ENCODE measurements around the gene SFR1. TPM values are rescaled to one million over a fixed set of nuclear protein-coding genes. Genes with fewer than 3 reads are reported as not detected.

SFR1 gene
- total and polyA plus RNA-seq, 4 donors: 0.83 to 5.5 (median 1.6) TPM

DNA sequence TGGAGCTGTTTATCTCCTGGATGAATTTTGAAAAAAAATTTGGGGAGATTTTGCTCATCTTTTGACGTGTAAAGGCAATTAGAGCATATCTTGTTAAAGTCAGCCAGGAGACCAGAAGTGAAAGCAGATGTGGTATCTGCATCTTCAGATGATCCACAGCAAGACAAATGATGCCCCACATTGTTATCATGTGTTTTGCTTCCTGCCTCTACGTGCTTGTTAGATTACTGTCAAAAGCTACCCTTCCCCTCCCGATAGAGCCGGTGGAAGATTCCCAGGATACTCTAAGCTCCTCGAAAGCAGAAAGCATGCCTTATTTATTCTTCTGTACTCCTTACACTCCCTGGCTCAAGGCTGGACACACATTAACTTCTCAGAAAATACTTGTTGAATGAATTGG lies 49.2 kb upstream of the SFR1 start (continued):
- TF ChIP-seq, protein P1, sequence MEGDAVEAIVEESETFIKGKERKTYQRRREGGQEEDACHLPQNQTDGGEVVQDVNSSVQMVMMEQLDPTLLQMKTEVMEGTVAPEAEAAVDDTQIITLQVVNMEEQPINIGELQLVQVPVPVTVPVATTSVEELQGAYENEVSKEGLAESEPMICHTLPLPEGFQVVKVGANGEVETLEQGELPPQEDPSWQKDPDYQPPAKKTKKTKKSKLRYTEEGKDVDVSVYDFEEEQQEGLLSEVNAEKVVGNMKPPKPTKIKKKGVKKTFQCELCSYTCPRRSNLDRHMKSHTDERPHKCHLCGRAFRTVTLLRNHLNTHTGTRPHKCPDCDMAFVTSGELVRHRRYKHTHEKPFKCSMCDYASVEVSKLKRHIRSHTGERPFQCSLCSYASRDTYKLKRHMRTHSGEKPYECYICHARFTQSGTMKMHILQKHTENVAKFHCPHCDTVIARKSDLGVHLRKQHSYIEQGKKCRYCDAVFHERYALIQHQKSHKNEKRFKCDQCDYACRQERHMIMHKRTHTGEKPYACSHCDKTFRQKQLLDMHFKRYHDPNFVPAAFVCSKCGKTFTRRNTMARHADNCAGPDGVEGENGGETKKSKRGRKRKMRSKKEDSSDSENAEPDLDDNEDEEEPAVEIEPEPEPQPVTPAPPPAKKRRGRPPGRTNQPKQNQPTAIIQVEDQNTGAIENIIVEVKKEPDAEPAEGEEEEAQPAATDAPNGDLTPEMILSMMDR (IDR thresholded peaks at IDR 0.05; ENCODE audit: low read depth, low read length, missing input control): no peak
- TF ChIP-seq HNF4A (conservative IDR thresholded peaks at IDR 0.05): no peak
- TF ChIP-seq GABPA (IDR thresholded peaks at IDR 0.05 in 1 of 2, conservative IDR thresholded peaks at IDR 0.05 in 1 of 2): no peak
- TF ChIP-seq JUND (IDR thresholded peaks at IDR 0.05): no peak
- TF ChIP-seq, protein P2, sequence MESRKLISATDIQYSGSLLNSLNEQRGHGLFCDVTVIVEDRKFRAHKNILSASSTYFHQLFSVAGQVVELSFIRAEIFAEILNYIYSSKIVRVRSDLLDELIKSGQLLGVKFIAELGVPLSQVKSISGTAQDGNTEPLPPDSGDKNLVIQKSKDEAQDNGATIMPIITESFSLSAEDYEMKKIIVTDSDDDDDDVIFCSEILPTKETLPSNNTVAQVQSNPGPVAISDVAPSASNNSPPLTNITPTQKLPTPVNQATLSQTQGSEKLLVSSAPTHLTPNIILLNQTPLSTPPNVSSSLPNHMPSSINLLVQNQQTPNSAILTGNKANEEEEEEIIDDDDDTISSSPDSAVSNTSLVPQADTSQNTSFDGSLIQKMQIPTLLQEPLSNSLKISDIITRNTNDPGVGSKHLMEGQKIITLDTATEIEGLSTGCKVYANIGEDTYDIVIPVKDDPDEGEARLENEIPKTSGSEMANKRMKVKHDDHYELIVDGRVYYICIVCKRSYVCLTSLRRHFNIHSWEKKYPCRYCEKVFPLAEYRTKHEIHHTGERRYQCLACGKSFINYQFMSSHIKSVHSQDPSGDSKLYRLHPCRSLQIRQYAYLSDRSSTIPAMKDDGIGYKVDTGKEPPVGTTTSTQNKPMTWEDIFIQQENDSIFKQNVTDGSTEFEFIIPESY (IDR thresholded peaks at IDR 0.05): no peak

DNA sequence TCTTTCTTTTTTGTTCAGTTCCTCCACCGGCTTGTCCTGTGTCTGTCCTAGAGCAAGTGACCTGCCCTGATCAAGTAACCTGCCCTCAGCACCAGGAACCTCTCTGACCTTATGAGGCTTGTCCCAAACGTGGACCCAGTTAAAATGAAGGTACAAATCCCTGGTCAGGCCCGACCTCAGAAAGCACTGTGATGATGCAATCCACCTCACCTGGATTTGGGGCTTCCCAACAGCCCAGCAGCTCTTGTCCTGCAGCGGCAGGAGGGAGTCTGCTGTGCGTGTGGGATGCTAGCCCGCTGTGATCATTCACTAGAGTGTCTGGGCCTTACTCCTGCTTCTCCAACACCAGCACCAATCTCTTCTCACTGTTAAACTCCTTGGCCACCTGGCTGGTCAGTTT lies 47.5 kb upstream of the SFR1 start:
- no peak for DNase-seq (ENCODE audit: low spot score)
- Histone ChIP-seq H3K4me3 (ENCODE audit: low read depth in 1 of 3, low read length in 3 of 3) (no peak overlapping the region), H3K9ac (ENCODE audit: low read depth in 1 of 2, low read length in 2 of 2) (no peak overlapping the region), H3K27ac (ENCODE audit: low read depth in 1 of 2, low read length in 2 of 2) (no peak overlapping the region), H3K4me1 (ENCODE audit: control insufficient read depth in 4 of 4, insufficient read depth in 4 of 4, low read length in 3 of 4) (no peaks in the 10 kb centered on the region), H3K36me3 (ENCODE audit: control insufficient read depth in 4 of 4, insufficient read depth in 3 of 4, low read depth in 1 of 4, low read length in 3 of 4) (no peaks in the 10 kb centered on the region), H3K27me3 (ENCODE audit: control insufficient read depth in 4 of 4, insufficient read depth in 4 of 4, low read length in 3 of 4) (no peaks in the 10 kb centered on the region), H3K9me3 (ENCODE audit: control insufficient read depth in 4 of 4, low read length in 3 of 4) (no peaks in the 10 kb centered on the region)
- TF ChIP-seq FOXA2 (IDR thresholded peaks at IDR 0.05) (no peak), HNF4G (IDR thresholded peaks at IDR 0.05) (no peak), EGR1 (IDR thresholded peaks at IDR 0.05; ENCODE audit: low read depth in 2 of 2) (no peak), FOXA1 (IDR thresholded peaks at IDR 0.05) (no peak)
- WGBS: 79% methylated on average over 6 of the region's 6 CpGs

DNA sequence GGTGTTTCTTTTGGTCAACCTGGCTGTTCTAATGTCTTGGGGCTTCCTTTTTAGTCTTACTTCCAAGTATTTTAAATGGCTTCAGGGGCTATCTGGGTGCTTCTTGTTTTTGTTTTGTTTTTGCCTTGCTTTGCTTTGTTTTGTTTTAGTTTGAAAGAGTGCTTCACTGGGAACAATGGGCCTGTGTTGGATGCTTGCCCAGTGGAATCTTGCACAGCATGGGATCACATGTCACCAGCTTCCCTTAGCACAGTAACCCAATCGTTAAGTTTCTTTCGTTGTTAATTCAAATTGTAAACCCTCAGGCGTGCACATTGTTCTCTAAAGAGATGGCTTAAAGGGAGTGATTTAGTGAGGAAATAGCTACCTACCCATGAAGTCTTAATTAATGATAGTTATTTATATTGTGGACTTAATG lies 45.2 kb upstream of the SFR1 start:
- Histone ChIP-seq H3K4me3 (ENCODE audit: low read depth in 1 of 3, low read length in 3 of 3) (no peak overlapping the region), H3K4me1 (ENCODE audit: control insufficient read depth in 4 of 4, insufficient read depth in 4 of 4, low read length in 3 of 4) (no peaks in the 10 kb centered on the region), H3K9ac (ENCODE audit: low read depth in 1 of 2, low read length in 2 of 2) (no peak overlapping the region), H3K9me3 (ENCODE audit: control insufficient read depth in 4 of 4, low read length in 3 of 4) (no peaks in the 10 kb centered on the region), H3K27me3 (ENCODE audit: control insufficient read depth in 4 of 4, insufficient read depth in 4 of 4, low read length in 3 of 4) (no peaks in the 10 kb centered on the region), H3K27ac (ENCODE audit: low read depth in 1 of 2, low read length in 2 of 2) (no peak overlapping the region), H3K36me3 (ENCODE audit: control insufficient read depth in 4 of 4, insufficient read depth in 3 of 4, low read depth in 1 of 4, low read length in 3 of 4) (no peaks in the 10 kb centered on the region)
- TF ChIP-seq FOXA1 (IDR thresholded peaks at IDR 0.05) (no peak), EGR1 (IDR thresholded peaks at IDR 0.05; ENCODE audit: low read depth in 2 of 2) (no peak), TAF1 (conservative IDR thresholded peaks at IDR 0.05) (no peak), FOXA2 (IDR thresholded peaks at IDR 0.05) (no peak), NR2F2 (IDR thresholded peaks at IDR 0.05) (no peak), SP1 (IDR thresholded peaks at IDR 0.05) (no peak), GABPA (IDR thresholded peaks at IDR 0.05 in 1 of 2, conservative IDR thresholded peaks at IDR 0.05 in 1 of 2) (no peak), HNF4G (IDR thresholded peaks at IDR 0.05) (no peak), RXRA (IDR thresholded peaks at IDR 0.05) (no peak), YY1 (IDR thresholded peaks at IDR 0.05) (no peak), HNF4A (conservative IDR thresholded peaks at IDR 0.05) (no peak)
- TF ChIP-seq, protein P2 (IDR thresholded peaks at IDR 0.05): no peak
- TF ChIP-seq, protein P3, sequence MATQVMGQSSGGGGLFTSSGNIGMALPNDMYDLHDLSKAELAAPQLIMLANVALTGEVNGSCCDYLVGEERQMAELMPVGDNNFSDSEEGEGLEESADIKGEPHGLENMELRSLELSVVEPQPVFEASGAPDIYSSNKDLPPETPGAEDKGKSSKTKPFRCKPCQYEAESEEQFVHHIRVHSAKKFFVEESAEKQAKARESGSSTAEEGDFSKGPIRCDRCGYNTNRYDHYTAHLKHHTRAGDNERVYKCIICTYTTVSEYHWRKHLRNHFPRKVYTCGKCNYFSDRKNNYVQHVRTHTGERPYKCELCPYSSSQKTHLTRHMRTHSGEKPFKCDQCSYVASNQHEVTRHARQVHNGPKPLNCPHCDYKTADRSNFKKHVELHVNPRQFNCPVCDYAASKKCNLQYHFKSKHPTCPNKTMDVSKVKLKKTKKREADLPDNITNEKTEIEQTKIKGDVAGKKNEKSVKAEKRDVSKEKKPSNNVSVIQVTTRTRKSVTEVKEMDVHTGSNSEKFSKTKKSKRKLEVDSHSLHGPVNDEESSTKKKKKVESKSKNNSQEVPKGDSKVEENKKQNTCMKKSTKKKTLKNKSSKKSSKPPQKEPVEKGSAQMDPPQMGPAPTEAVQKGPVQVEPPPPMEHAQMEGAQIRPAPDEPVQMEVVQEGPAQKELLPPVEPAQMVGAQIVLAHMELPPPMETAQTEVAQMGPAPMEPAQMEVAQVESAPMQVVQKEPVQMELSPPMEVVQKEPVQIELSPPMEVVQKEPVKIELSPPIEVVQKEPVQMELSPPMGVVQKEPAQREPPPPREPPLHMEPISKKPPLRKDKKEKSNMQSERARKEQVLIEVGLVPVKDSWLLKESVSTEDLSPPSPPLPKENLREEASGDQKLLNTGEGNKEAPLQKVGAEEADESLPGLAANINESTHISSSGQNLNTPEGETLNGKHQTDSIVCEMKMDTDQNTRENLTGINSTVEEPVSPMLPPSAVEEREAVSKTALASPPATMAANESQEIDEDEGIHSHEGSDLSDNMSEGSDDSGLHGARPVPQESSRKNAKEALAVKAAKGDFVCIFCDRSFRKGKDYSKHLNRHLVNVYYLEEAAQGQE (IDR thresholded peaks at IDR 0.05): no peak
- TF ChIP-seq, protein P4, sequence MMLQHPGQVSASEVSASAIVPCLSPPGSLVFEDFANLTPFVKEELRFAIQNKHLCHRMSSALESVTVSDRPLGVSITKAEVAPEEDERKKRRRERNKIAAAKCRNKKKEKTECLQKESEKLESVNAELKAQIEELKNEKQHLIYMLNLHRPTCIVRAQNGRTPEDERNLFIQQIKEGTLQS (IDR thresholded peaks at IDR 0.05): no peak
- TF ChIP-seq, protein P5, sequence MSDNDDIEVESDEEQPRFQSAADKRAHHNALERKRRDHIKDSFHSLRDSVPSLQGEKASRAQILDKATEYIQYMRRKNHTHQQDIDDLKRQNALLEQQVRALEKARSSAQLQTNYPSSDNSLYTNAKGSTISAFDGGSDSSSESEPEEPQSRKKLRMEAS (IDR thresholded peaks at IDR 0.05): no peak
- TF ChIP-seq, protein P1 (IDR thresholded peaks at IDR 0.05; ENCODE audit: low read depth, low read length, missing input control): no peak
- no peak for DNase-seq (ENCODE audit: low spot score)
- WGBS: 25% methylated on average over 3 of the region's 3 CpGs
